ENCODE measurements around the gene ANXA1. TPM values are rescaled to one million over a fixed set of nuclear protein-coding genes. Genes with fewer than 3 reads are reported as not detected.

The ANXA1 gene
- total RNA-seq, 2 donors from 2014 or later: 69.8 to 142 TPM

DNA sequence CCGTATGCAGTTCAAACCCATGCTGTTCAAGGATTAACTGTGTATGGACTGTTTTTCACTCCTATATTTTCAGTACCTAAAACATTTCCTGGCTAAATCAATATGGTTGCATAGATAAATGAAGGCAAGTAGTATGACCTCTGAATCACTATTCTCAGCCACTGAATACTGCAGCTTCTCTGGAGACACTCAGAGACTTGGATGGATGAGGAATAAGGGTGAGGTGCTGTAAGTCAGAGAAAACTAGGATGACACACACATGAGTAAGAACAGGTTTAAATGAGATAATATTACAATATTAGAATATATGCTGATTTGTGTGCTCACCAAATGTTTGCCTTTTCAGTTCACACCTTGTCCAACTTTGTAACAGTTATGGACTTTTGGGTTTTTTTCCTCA, 26.0 kb upstream of the ANXA1 start:
- TF ChIP-seq, protein P1, sequence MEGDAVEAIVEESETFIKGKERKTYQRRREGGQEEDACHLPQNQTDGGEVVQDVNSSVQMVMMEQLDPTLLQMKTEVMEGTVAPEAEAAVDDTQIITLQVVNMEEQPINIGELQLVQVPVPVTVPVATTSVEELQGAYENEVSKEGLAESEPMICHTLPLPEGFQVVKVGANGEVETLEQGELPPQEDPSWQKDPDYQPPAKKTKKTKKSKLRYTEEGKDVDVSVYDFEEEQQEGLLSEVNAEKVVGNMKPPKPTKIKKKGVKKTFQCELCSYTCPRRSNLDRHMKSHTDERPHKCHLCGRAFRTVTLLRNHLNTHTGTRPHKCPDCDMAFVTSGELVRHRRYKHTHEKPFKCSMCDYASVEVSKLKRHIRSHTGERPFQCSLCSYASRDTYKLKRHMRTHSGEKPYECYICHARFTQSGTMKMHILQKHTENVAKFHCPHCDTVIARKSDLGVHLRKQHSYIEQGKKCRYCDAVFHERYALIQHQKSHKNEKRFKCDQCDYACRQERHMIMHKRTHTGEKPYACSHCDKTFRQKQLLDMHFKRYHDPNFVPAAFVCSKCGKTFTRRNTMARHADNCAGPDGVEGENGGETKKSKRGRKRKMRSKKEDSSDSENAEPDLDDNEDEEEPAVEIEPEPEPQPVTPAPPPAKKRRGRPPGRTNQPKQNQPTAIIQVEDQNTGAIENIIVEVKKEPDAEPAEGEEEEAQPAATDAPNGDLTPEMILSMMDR (IDR thresholded peaks at IDR 0.05): no peak
- no peak for DNase-seq (ENCODE audit: low spot score)
- H3K27me3 ChIP-seq: no peaks in the 10 kb centered on the region
- no peaks in the 10 kb centered on the region for H3K9me3 ChIP-seq
- no peaks in the 10 kb centered on the region for H3K4me1 ChIP-seq
- no peak overlapping the region for H3K27ac ChIP-seq
- H3K36me3 ChIP-seq: no peaks in the 10 kb centered on the region
- no peak overlapping the region for H3K4me3 ChIP-seq

DNA sequence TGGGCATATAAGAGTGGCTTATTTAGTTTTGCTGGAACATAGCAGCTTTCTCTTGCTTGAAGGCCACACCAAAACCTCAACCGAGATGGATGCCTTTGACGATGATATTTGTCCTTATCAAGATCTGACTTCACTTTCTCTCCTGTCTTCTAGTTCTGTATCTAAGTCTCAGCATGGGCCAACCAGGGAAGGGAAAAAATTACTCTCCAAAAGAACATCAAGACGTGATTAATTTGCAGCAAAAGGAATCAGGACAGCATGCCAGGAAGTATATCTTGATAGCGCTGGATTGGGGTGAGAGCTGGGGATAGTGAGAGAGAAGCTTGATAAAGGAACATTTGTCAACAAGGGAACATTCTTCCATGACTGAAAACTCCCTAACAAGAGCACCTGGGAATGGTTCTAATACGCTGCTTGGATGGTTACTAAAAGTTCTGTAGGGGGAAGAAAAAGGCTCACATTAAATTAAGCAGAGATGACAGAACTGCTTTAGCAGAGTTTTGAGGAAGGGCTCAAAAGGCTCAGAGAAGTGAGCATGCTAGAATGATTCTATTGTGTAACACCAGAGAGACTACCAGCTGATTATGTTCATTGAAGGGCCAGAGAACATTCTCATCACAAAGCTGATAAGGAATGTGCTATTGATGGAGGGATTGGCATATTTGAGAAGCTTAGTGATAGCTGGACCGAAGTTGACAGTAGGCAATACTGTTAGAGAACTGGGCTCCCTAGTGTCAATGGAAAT, 21.6 kb upstream of the ANXA1 start:
- no peaks in the 10 kb centered on the region for H3K27me3 ChIP-seq
- no peak for DNase-seq (ENCODE audit: low spot score)
- TF ChIP-seq, protein P1 (IDR thresholded peaks at IDR 0.05): no peak
- H3K27ac ChIP-seq: no peak overlapping the region
- H3K9me3 ChIP-seq: no peaks in the 10 kb centered on the region
- H3K4me1 ChIP-seq: peaks cover 0 to 12% of the 10 kb centered on the region in 2 donors
- H3K4me3 ChIP-seq: no peak overlapping the region
- no peaks in the 10 kb centered on the region for H3K36me3 ChIP-seq

DNA sequence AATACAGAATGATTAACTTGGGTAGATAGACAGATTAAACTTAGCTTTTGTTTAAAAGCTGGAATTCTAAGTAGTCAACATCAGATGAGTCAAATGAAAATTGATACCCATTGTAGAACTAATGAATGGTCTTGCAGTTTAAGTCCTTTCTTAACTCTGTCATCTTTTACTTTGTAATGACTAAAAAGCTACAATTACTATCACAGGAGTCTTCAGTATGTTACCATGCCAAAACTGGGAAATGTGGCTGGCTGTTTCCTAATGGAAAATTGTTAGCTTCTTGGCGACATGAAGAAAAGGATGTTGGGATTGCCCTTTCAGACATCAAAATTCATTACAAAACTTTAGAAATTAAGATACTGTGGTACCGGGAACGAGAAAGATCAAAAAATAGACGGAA, 20.2 kb upstream of the ANXA1 start:
- TF ChIP-seq, protein P1 (IDR thresholded peaks at IDR 0.05): no peak
- no peaks in the 10 kb centered on the region for H3K36me3 ChIP-seq
- H3K27me3 ChIP-seq: no peaks in the 10 kb centered on the region
- H3K27ac ChIP-seq: peak overlapping the region; percentile 74 to 81
- H3K4me1 ChIP-seq: peaks cover 0 to 12% of the 10 kb centered on the region in 2 donors
- H3K4me3 ChIP-seq: peak overlapping the region; percentile 29 to 47
- no peaks in the 10 kb centered on the region for H3K9me3 ChIP-seq
- DNase-seq (ENCODE audit: low spot score): no peak

DNA sequence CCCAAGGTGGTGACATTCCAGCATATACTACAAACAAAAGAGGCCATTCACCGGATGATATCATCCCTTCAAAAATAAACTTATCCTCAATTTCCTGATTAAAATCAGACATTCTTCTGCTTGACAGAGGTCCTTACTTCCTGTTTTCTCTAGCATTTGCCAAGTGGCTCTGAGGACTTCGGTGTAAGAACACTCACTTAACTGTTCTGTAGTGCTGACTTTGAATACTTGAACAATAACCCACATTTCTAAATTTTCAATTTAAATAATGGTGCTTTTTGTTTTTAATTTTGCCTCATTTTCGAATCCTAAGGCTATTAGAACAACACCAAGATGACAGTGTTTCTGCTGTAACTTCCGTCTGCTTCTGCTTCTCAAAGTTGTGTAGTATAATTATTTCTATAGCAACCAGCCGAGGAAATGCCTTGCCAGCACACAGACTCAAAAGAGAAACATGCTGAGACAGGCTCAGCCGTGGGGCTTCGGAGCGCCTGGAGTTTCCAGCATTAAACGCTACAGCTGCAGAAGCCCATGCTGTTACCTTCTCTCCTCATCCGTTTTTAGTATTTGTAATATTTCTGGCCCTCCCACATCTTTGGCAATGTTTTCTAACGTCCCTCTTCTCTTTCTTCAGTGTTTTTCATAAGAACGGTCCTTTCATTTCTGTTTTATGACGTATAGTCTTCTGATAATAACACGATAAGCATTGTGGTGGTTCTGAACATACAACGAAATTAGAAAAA, 19.5 kb upstream of the ANXA1 start:
- H3K27ac ChIP-seq: peak overlapping the region; percentile 74 to 81
- peak; percentile 83 for DNase-seq (ENCODE audit: low spot score)
- TF ChIP-seq, protein P1 (IDR thresholded peaks at IDR 0.05): no peak
- H3K9me3 ChIP-seq: no peaks in the 10 kb centered on the region
- H3K4me3 ChIP-seq: peak overlapping the region; percentile 29 to 47
- peaks cover 0 to 12% of the 10 kb centered on the region in 2 donors for H3K4me1 ChIP-seq
- no peaks in the 10 kb centered on the region for H3K27me3 ChIP-seq
- no peaks in the 10 kb centered on the region for H3K36me3 ChIP-seq

DNA sequence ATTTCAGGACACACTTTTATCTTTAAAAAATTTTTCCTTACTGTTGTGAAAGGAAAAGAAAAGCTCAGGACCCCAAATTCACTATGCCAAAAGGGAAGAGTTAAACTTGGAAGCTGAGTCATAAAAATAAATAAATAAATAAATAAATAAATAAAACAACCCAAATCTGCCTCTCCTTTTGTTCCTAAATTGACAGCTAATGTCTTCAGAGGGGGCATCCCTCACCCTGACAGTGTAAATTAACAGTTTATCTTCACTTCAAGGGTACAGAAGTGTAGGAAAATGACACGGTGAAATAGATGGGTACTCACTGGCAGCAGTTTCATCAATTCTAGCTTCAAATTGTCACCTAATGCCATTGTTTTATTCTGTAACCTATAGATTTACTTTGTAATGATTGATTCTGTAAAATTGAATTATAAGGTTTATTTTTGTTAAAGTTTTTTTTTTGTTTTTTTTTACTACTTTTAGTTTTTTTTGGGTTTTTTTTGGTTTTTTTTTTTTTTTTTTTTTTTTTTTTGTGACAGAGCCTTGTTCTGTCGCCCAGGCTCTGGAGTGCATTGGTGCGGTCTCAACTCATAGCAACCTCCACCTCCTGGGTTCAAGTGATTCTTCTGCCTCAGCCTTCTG, 18.5 kb upstream of the ANXA1 start:
- peaks cover 0 to 12% of the 10 kb centered on the region in 2 donors for H3K4me1 ChIP-seq
- H3K9me3 ChIP-seq: no peaks in the 10 kb centered on the region
- no peak for DNase-seq (ENCODE audit: low spot score)
- no peaks in the 10 kb centered on the region for H3K27me3 ChIP-seq
- no peak overlapping the region for H3K4me3 ChIP-seq
- TF ChIP-seq, protein P1 (IDR thresholded peaks at IDR 0.05): no peak
- peak overlapping the region; percentile 74 to 81 for H3K27ac ChIP-seq
- H3K36me3 ChIP-seq: no peaks in the 10 kb centered on the region
